ENCODE results near the gene UBE2L5. TPM values are rescaled to one million over a fixed set of nuclear protein-coding genes. Genes with fewer than 3 reads are reported as not detected.
A peak's percentile ranks its signal among the peaks of the same experiment; 100 is the strongest.

Gene UBE2L5
- total and polyA plus RNA-seq, 2 of the 8 experiments (the other 6 are each of a cell fraction or from before 2014, with no cell fraction given), result not detected

DNA sequence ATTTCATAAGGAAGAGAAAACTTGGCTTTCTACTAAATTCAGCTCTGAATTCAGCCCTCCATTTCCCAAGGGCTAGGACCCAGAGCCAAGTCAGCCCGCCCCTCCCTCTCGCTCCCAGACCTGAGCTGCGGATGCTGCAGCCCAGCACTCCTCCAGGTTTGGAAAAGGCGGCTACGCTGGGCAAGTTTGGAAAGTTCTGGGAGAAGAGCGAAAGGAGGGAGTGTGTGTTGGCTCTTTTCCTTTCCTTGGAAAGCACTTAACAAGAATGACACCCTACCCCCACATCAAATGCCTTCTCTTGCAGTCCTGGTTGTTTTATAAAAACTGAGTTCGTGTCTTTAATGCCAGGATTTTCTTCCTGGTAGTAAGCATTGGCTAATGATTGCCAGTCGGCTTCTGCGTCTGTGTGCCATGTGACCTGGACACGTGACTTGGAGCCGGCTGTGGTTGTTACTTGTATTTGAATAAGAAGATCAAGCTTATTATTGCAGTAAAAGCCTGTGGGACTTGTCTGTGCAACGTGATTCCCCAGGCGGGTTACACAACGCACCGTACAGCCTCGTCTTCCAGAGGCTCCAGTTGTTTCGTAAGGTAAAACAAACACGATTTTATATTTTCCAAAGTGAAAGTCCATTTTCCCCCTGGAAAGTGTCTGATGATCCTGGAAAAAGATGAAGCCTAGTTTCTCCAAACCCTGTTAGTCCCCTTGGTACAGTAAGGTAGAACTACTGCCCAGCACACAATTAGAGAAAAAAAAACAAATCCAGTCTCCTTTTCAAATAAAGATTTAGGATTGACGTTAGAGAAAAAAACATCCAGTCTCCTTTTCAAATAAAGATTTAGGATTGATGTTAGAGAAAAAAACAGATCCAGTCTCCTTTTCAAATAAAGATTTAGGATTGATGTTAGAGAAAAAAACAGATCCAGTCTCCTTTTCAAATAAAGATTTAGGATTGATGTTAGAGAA lies 26.8 kb upstream of the UBE2L5 start (continued):
- TF ChIP-seq PHF8 (conservative IDR thresholded peaks at IDR 0.05; ENCODE audit: low read depth, low read length) (no peak), BACH1 (IDR thresholded peaks at IDR 0.05; ENCODE audit: low read length) (no peak), TEAD4 (IDR thresholded peaks at IDR 0.05; ENCODE audit: low read depth, low read length) (no peak), POLR2A (IDR thresholded peaks at IDR 0.05; ENCODE audit: control extremely low read depth in 1 of 2, low read depth in 2 of 2, low read length in 2 of 2) (0 out of 3 replicates have a peak, but pooled peaks of 1 of the 2 experiments have one; percentile 35), RBBP5 (IDR thresholded peaks at IDR 0.05; ENCODE audit: borderline replicate concordance, low read depth, low read length) (no peak), SP1 (IDR thresholded peaks at IDR 0.05; ENCODE audit: low read depth, low read length) (no peak), CREB1 (IDR thresholded peaks at IDR 0.05) (no peak), NANOG (IDR thresholded peaks at IDR 0.05; ENCODE audit: insufficient read depth, low read depth, low read length, poor library complexity, severe bottlenecking) (peak; percentile 28), RNF2 (IDR thresholded peaks at IDR 0.05; ENCODE audit: borderline replicate concordance, low read depth, low read length, missing control alignments, poor library complexity, severe bottlenecking) (no peak)
- TF ChIP-seq, protein P1, sequence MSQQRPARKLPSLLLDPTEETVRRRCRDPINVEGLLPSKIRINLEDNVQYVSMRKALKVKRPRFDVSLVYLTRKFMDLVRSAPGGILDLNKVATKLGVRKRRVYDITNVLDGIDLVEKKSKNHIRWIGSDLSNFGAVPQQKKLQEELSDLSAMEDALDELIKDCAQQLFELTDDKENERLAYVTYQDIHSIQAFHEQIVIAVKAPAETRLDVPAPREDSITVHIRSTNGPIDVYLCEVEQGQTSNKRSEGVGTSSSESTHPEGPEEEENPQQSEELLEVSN (IDR thresholded peaks at IDR 0.05), result peak; percentile 90

Data from H1 (cell line).